Endothelial cell of umbilical vein (primary cell): ENCODE results near the gene FHDC1. TPM values are rescaled to one million over a fixed set of nuclear protein-coding genes. Genes with fewer than 3 reads are reported as not detected.

Experiments
- BruUV-seq: library from RNA; stranded (reverse); fragments of 400-500 nt; replicated peaks from 2 replicates; lab custom pipeline; 2021; lab: Mats Ljungman, UMichigan
- CTCF ChIA-PET: fragments of 300-600, 350-600 bp; sonication (Branson Sonifier 250); formaldehyde crosslinking; loops from one replicate; lab custom pipeline; 2021; ENCODE audit warnings: antibody characterized with exemption, inconsistent platforms; lab: Charles Lee
- POLR2A ChIA-PET: fragments of 300-600, 350-600 bp; sonication (Branson Sonifier 250); formaldehyde crosslinking; loops from one replicate; lab custom pipeline; 2021; ENCODE audit warnings: antibody characterized with exemption, inconsistent platforms; lab: Charles Lee
- DNase-seq: peaks from one replicate; pipeline ENCODE4 v3.0.0-alpha.2; 2011; ENCODE audit warnings: low read depth, low spot score
- FAIRE-seq: peaks from 2 replicates; lab custom pipeline; 2011; peaks lifted over from hg19 to GRCh38; lab: Jason Lieb, UNC
- H2AFZ ChIP-seq: 2 replicates; pipeline ENCODE4 v1.6.0; 2012; ENCODE audit warnings: low read depth, low read length, control low read depth, inconsistent platforms
- H3K27ac ChIP-seq: 2 replicates; pipeline ENCODE4 v1.5.1; 2011; ENCODE audit warnings: low read depth, mild to moderate bottlenecking, control low read depth, low read length, moderate library complexity; ENCODE audit not compliant: insufficient read depth
- H3K27me3 ChIP-seq, 2 experiments: 2 replicates each; pipeline versions ENCODE4 v1.6.0 to v1.6.1; 2011; ENCODE audit warnings: low read length in 2 of 2, mixed read lengths in 1 of 2; ENCODE audit not compliant: control insufficient read depth in 2 of 2, insufficient read depth in 2 of 2
- H3K36me3 ChIP-seq, 2 experiments: 2 replicates in 1 of 2; 3 replicates in 1 of 2; pipeline ENCODE4 v1.5.1; 2011; ENCODE audit warnings: low read length in 2 of 2, mild to moderate bottlenecking in 1 of 2, moderate library complexity in 1 of 2; ENCODE audit not compliant: control insufficient read depth in 2 of 2, insufficient read depth in 2 of 2; ENCODE audit errors: extremely low read depth in 1 of 2
- H3K4me1 ChIP-seq: 3 replicates; pipeline ENCODE4 v1.5.1; 2011; ENCODE audit warnings: mild to moderate bottlenecking, low read length; ENCODE audit not compliant: control insufficient read depth, insufficient read depth; ENCODE audit errors: extremely low read depth
- H3K4me2 ChIP-seq: 2 replicates; pipeline ENCODE4 v1.6.1; 2011; ENCODE audit warnings: low read length, control low read depth, mixed read lengths; ENCODE audit not compliant: insufficient read depth
- H3K4me3 ChIP-seq, 3 experiments: fragments of 200-600 bp in 1 of 3; sonication (generic), shearing (Covaris generic) in 1 of 3; replicated peaks in 1 of 3; 2 replicates each; pipeline ENCODE4 v1.5.1; 2011 to 2016; ENCODE audit warnings: control low read depth in 3 of 3, low read length in 3 of 3, mild to moderate bottlenecking in 2 of 3, inconsistent platforms in 1 of 3, low read depth in 1 of 3, moderate library complexity in 1 of 3; ENCODE audit not compliant: insufficient read depth in 1 of 3
- H3K79me2 ChIP-seq: 2 replicates; pipeline ENCODE4 v1.6.0; 2012; ENCODE audit warnings: low read length, inconsistent platforms; ENCODE audit not compliant: control insufficient read depth, insufficient read depth
- H3K9ac ChIP-seq: replicated peaks from 2 replicates; pipeline ENCODE3; 2011; ENCODE audit warnings: low read length, control low read depth; ENCODE audit not compliant: insufficient read depth; ENCODE audit errors: extremely low read depth
- H3K9me1 ChIP-seq: replicated peaks from 3 replicates; pipeline ENCODE4 v1.6.0; 2011; ENCODE audit warnings: mild to moderate bottlenecking, low read length; ENCODE audit not compliant: control insufficient read depth, insufficient read depth; ENCODE audit errors: extremely low read depth
- H3K9me3 ChIP-seq: replicated peaks from 2 replicates; pipeline ENCODE4 v1.5.1; 2012; ENCODE audit warnings: low read length, inconsistent platforms; ENCODE audit not compliant: control insufficient read depth, insufficient read depth
- H4K20me1 ChIP-seq: replicated peaks from 2 replicates; pipeline ENCODE3; 2011; ENCODE audit warnings: mild to moderate bottlenecking, low read length; ENCODE audit not compliant: control insufficient read depth, insufficient read depth; ENCODE audit errors: extremely low read depth
- EZH2 ChIP-seq: IDR thresholded peaks from 2 replicates; pipeline ENCODE4 v1.6.1; 2012; ENCODE audit warnings: borderline replicate concordance, low read depth, mild to moderate bottlenecking, moderate library complexity, low read length, inconsistent platforms; ENCODE audit not compliant: severe bottlenecking
- FOS ChIP-seq: IDR thresholded peaks from 2 replicates; pipeline ENCODE4 v1.6.1; 2011; ENCODE audit warnings: mild to moderate bottlenecking, low read length, moderate library complexity, borderline replicate concordance; ENCODE audit not compliant: insufficient read depth
- GATA2 ChIP-seq: IDR thresholded peaks from 2 replicates; pipeline ENCODE4 v1.7.0; 2011; ENCODE audit warnings: low read depth, mild to moderate bottlenecking, moderate library complexity, mixed read lengths, low read length; ENCODE audit not compliant: insufficient read length, insufficient read depth
- JUN ChIP-seq: IDR thresholded peaks from 2 replicates; pipeline ENCODE4 v1.6.1; 2011; ENCODE audit warnings: borderline replicate concordance, low read depth; ENCODE audit not compliant: insufficient read length, insufficient read depth
- MYC ChIP-seq: IDR thresholded peaks from one replicate; pipeline ENCODE4 v1.6.1; 2011; ENCODE audit warnings: mild to moderate bottlenecking, low read depth, low read length
- POLR2A ChIP-seq: IDR thresholded peaks from 2 replicates; pipeline ENCODE4 v1.6.1; 2012; ENCODE audit warnings: low read depth, mild to moderate bottlenecking, control low read depth, low read length
- POLR2AphosphoS5 ChIP-seq: IDR thresholded peaks from 2 replicates; pipeline ENCODE4 v1.6.1; 2012; ENCODE audit warnings: low read depth, mild to moderate bottlenecking, control low read depth, low read length, moderate library complexity; ENCODE audit not compliant: insufficient read depth
- dilution Hi-C: fragments of 300-500 bp; cut with MboI; formaldehyde crosslinking; loops from one replicate; pipeline ENCODE4 v1.15.0; 2019; ENCODE audit warnings: low sequenced_read_pairs; ENCODE audit not compliant: extremely low pct_ligation_motif_present
- intact Hi-C: fragments of 100-400 bp; cut with micrococcal nuclease; formaldehyde crosslinking; loops from one replicate; pipeline ENCODE4 v1.10.0; 2022
- polyA plus RNA-seq, 4 experiments: library from polyadenylated mRNA; depleted of rRNA in 3 of 4; stranded (reverse) in 3 of 4; unstranded in 1 of 4; fragments of >200 nt; gene quantifications; 2 replicates each; pipeline versions ENCODE4 v1.2.1 to v1.2.3, GENCODE V29; 2011 to 2012; ENCODE audit warnings: missing spikeins in 1 of 4
- total RNA-seq: library from RNA; stranded (reverse); gene quantifications from 2 replicates; pipeline ENCODE4 v1.2.3, GENCODE V29; 2021
- TF ChIP-seq, protein P1 (sequence below): IDR thresholded peaks from 2 replicates; pipeline ENCODE4 v1.6.1; 2011; ENCODE audit not compliant: insufficient read depth, insufficient read length
- TF ChIP-seq, protein P2 (sequence below), 2 donors: IDR thresholded peaks; 1 replicate in 1 of 2; 2 replicates in 1 of 2; pipeline ENCODE4 v1.5.1; 2011; ENCODE audit warnings: low read length in 2 of 2, mild to moderate bottlenecking in 2 of 2, moderate library complexity in 2 of 2, control low read depth in 1 of 2, inconsistent platforms in 1 of 2, low read depth in 1 of 2; ENCODE audit not compliant: insufficient read depth in 1 of 2; ENCODE audit errors: extremely low read depth in 1 of 2

Gene FHDC1
- total and polyA plus RNA-seq, 2 donors (not counting 3 experiments of a cell fraction or from before 2014, with no cell fraction given), result 0.03 to 0.18 TPM

- FAIRE-seq (no peak), DNase-seq (no peak)
- Histone ChIP-seq H3K9ac (no peak overlapping the region), H3K27ac (no peak overlapping the region), H3K4me2 (no peak overlapping the region), H3K79me2 (no peaks in the 10 kb centered on the region), H3K4me3 (no peak overlapping the region), H3K9me1 (no peaks in the 10 kb centered on the region), H4K20me1 (no peaks in the 10 kb centered on the region), H2AFZ (no peak overlapping the region), H3K36me3 (no peaks in the 10 kb centered on the region), H3K4me1 (peaks cover 9% of the 10 kb centered on the region), H3K27me3 (peaks cover 46% of the 10 kb centered on the region in 2 experiments), H3K9me3 (no peaks in the 10 kb centered on the region)
- TF ChIP-seq POLR2AphosphoS5, result no peak
- no peak for TF ChIP-seq POLR2A
- TF ChIP-seq MYC, result no peak
- TF ChIP-seq FOS, result no peak
- no peak for TF ChIP-seq JUN
- TF ChIP-seq, protein P1, sequence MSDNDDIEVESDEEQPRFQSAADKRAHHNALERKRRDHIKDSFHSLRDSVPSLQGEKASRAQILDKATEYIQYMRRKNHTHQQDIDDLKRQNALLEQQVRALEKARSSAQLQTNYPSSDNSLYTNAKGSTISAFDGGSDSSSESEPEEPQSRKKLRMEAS, result no peak
- TF ChIP-seq, protein P2, sequence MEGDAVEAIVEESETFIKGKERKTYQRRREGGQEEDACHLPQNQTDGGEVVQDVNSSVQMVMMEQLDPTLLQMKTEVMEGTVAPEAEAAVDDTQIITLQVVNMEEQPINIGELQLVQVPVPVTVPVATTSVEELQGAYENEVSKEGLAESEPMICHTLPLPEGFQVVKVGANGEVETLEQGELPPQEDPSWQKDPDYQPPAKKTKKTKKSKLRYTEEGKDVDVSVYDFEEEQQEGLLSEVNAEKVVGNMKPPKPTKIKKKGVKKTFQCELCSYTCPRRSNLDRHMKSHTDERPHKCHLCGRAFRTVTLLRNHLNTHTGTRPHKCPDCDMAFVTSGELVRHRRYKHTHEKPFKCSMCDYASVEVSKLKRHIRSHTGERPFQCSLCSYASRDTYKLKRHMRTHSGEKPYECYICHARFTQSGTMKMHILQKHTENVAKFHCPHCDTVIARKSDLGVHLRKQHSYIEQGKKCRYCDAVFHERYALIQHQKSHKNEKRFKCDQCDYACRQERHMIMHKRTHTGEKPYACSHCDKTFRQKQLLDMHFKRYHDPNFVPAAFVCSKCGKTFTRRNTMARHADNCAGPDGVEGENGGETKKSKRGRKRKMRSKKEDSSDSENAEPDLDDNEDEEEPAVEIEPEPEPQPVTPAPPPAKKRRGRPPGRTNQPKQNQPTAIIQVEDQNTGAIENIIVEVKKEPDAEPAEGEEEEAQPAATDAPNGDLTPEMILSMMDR (IDR thresholded peaks at IDR 0.05; ENCODE audit: extremely low read depth in 1 of 2, insufficient read depth in 1 of 2, low read depth in 1 of 2, low read length in 2 of 2), result no peak
- no peak for TF ChIP-seq EZH2
- TF ChIP-seq GATA2, result no peak
- BruUV-seq, result no TSS peak
- ChIA-PET CTCF (interaction anchor here (1.8 kb wide), 1 partner anchor 27 kb away, joined by 3 read pairs; no protein-coding TSS in a partner anchor), POLR2A (no interaction called here)
- dilution Hi-C loops, result no loop called here
- intact Hi-C loops, result no loop called here
These were observed 6.2 kb downstream of the FHDC1 start for GRCh38 chr4:152942346-152942745.
